Mesendoderm (in vitro differentiated cells): Measurements from ENCODE around the gene HOXA10.

Experiments used
- DNase-seq: peaks from one replicate; pipeline ENCODE4 v3.0.0; 2013
- H2AK5ac ChIP-seq: 2 replicates; pipeline ENCODE4 v1.6.1; 2013; ENCODE audit warnings: low read length, inconsistent platforms
- H2BK120ac ChIP-seq: 2 replicates; pipeline ENCODE4 v1.6.1; 2013; ENCODE audit warnings: low read depth, mild to moderate bottlenecking, low read length, moderate library complexity, mixed read lengths
- H2BK15ac ChIP-seq: replicated peaks from 2 replicates; pipeline ENCODE4 v1.6.1; 2013; ENCODE audit warnings: low read depth, mild to moderate bottlenecking, moderate library complexity
- H2BK5ac ChIP-seq: 2 replicates; pipeline ENCODE4 v1.6.1; 2013; ENCODE audit warnings: low read length, inconsistent platforms
- H3K18ac ChIP-seq: 2 replicates; pipeline ENCODE4 v1.6.1; 2013; ENCODE audit warnings: mild to moderate bottlenecking, low read length, mixed read lengths
- H3K23ac ChIP-seq: one replicate; pipeline ENCODE4 v1.6.1; 2013; ENCODE audit warnings: low read length
- H3K27ac ChIP-seq: 2 replicates; pipeline ENCODE4 v1.5.1; 2013; ENCODE audit warnings: low read depth, mild to moderate bottlenecking, inconsistent platforms, low read length, moderate library complexity
- H3K27me3 ChIP-seq: 2 replicates; pipeline ENCODE4 v1.6.1; 2013; ENCODE audit warnings: low read length, control low read depth, mild to moderate bottlenecking, inconsistent platforms; ENCODE audit not compliant: insufficient read depth, poor library complexity
- H3K36me3 ChIP-seq: 2 replicates; pipeline ENCODE4 v1.6.1; 2013; ENCODE audit warnings: low read length, inconsistent platforms; ENCODE audit not compliant: control insufficient read depth, insufficient read depth
- H3K4ac ChIP-seq: one replicate; pipeline ENCODE4 v1.6.1; 2013; ENCODE audit warnings: low read depth, mild to moderate bottlenecking, low read length, moderate library complexity
- H3K4me1 ChIP-seq: 2 replicates; pipeline ENCODE4 v1.6.1; 2013; ENCODE audit warnings: low read depth, low read length, inconsistent platforms; ENCODE audit not compliant: control insufficient read depth
- H3K4me2 ChIP-seq: 2 replicates; pipeline ENCODE4 v1.6.1; 2013; ENCODE audit warnings: low read length
- H3K4me3 ChIP-seq: 2 replicates; pipeline ENCODE4 v1.5.1; 2013; ENCODE audit warnings: mild to moderate bottlenecking, low read length
- H3K56ac ChIP-seq: one replicate; pipeline ENCODE4 v1.6.1; 2013; ENCODE audit warnings: low read length
- H3K79me1 ChIP-seq: 2 replicates; pipeline ENCODE4 v1.6.1; 2013; ENCODE audit warnings: low read length, inconsistent platforms
- H3K79me2 ChIP-seq: 2 replicates; pipeline ENCODE4 v1.6.1; 2013; ENCODE audit warnings: mild to moderate bottlenecking, low read length; ENCODE audit not compliant: control insufficient read depth, insufficient read depth
- H3K9ac ChIP-seq: 2 replicates; pipeline ENCODE4 v1.6.1; 2013; ENCODE audit warnings: low read length, inconsistent platforms
- H4K5ac ChIP-seq: one replicate; pipeline ENCODE4 v1.6.1; 2013; ENCODE audit warnings: low read length
- H4K8ac ChIP-seq: one replicate; pipeline ENCODE4 v1.6.1; 2013; ENCODE audit warnings: low read depth, mild to moderate bottlenecking, control low read depth, low read length, moderate library complexity
- WGBS: extraction: QIAGEN DNeasy Blood & Tissue Kit; methylation state at CpG from one replicate; pipeline ENCODE4 v1.1.7; 2013; ENCODE audit warnings: low lambda C conversion rate, missing lambda C conversion rate; ENCODE audit not compliant: insufficient coverage; ENCODE audit errors: extremely low coverage; 5-methylcytosine and 5-hydroxymethylcytosine counted together

HOXA10 gene

DNA sequence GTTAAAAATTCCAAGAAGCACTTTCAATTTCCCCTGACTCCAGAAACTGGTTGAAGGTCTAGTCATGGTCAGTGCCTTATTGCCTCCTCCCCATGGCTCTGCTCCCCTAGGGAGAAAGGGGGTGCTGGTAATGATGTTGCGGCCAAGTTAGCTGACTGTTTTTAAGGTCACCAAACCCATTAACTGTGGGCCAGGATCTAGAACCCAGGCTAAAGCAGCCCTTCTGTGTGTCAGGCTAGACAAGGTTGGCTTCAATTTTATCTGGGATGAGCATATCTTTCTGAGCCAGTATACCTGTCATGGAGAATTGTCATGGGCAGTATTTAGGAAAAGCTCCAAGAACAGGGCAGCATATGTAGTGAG, 36.9 kb upstream of the HOXA10 start:
- Histone ChIP-seq H3K4ac (no peak overlapping the region), H3K27me3 (peaks cover 61% of the 10 kb centered on the region), H3K9ac (no peak overlapping the region), H3K4me1 (peaks cover 2% of the 10 kb centered on the region), H3K36me3 (no peaks in the 10 kb centered on the region), H3K23ac (no peak overlapping the region), H3K4me3 (no peak overlapping the region), H3K18ac (no peak overlapping the region), H3K79me1 (no peaks in the 10 kb centered on the region), H2BK120ac (no peak overlapping the region), H2BK5ac (no peak overlapping the region), H4K5ac (no peak overlapping the region), H3K79me2 (no peaks in the 10 kb centered on the region), H3K56ac (no peak overlapping the region), H2AK5ac (no peak overlapping the region), H2BK15ac (peak overlapping the region; percentile 20), H3K27ac (no peak overlapping the region), H3K4me2 (no peak overlapping the region), H4K8ac (no peak overlapping the region)
- no CpG with 5 or more reads among the region's 1 CpG for WGBS
- no peak for DNase-seq

DNA sequence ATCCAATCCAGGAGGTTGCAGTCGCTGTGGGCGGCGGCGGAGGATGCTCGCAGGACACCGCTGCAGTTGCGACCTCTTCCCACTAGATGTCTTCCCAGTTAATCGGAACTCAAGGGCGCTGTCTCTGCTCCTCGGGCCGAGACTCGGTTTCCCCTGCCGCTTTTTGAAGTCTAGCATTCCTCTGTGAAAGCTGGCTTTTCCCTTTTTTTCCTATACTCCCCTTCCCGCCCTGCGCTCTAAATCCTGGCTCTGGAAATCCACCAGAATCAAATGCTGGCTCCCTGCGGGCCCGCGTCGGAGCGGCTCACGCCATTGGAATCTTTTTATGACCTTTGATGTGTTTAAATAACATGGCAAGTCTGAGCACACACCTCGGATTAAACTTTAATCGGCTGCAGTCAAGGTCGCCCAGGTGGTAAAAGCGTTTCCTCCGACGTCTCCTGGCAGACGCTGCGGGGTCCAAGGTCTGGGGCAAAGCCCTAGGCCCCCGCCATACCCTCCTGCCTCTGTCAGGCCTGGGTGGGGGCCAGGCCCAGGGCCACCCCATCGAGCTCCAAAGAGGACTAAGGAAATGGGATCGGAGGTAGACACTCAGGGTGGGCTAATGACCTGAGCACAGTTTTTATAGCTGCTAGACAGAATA, 36.4 kb upstream of the HOXA10 start:
- peaks cover 65% of the 10 kb centered on the region for H3K27me3 ChIP-seq

DNA sequence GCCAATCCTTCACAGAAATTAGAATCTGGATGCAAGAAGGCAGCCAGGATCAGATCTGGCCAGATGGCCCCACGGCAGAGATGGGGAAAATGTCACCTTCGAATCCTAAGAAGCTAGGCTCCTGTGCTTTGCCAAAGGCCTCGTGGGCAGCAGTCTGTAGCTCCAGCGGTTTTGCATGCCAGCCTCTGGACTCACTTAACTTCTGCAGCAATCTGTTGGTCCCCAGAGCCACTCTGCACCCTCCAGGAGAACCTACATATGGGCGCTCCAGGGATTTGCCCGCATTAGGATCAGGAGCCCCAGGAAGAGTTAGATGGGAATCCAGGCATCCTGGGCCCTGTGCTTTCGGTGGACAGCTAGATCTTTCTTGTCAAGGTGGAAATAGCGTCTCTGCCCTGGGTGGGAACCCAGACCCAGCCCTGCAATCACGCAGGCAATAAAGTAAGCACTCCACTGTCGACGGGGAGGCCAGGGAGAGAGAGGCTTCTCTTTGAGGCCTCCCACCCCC, 35.9 kb upstream of the HOXA10 start:
- no peak for DNase-seq
- H2BK5ac ChIP-seq, result no peak overlapping the region
- H3K27ac ChIP-seq, result no peak overlapping the region
- H3K18ac ChIP-seq, result no peak overlapping the region
- no peak overlapping the region for H4K5ac ChIP-seq
- no peak overlapping the region for H2BK15ac ChIP-seq
- H3K9ac ChIP-seq, result no peak overlapping the region
- no peak overlapping the region for H2BK120ac ChIP-seq
- WGBS, result no CpG with 5 or more reads among the region's 11 CpGs
- no peaks in the 10 kb centered on the region for H3K79me2 ChIP-seq
- H2AK5ac ChIP-seq, result no peak overlapping the region
- peaks cover 68% of the 10 kb centered on the region for H3K27me3 ChIP-seq
- no peak overlapping the region for H4K8ac ChIP-seq
- H3K56ac ChIP-seq, result no peak overlapping the region
- H3K36me3 ChIP-seq, result no peaks in the 10 kb centered on the region
- no peak overlapping the region for H3K4me3 ChIP-seq
- H3K23ac ChIP-seq, result no peak overlapping the region
- no peak overlapping the region for H3K4ac ChIP-seq
- no peak overlapping the region for H3K4me2 ChIP-seq
- peaks cover 2% of the 10 kb centered on the region for H3K4me1 ChIP-seq
- H3K79me1 ChIP-seq, result no peaks in the 10 kb centered on the region

More for the DNA sequence above, 36.4 kb upstream of the HOXA10 start:
- H2BK15ac ChIP-seq, result peak overlapping the region; percentile 20
- H3K4me2 ChIP-seq, result no peak overlapping the region
- no peak overlapping the region for H3K9ac ChIP-seq
- peaks cover 2% of the 10 kb centered on the region for H3K4me1 ChIP-seq
- no peaks in the 10 kb centered on the region for H3K36me3 ChIP-seq
- no peak overlapping the region for H4K8ac ChIP-seq
- no peak overlapping the region for H2BK120ac ChIP-seq
- H3K56ac ChIP-seq, result no peak overlapping the region
- no CpG with 5 or more reads among the region's 32 CpGs for WGBS
- peak; percentile 78 for DNase-seq
- no peak overlapping the region for H3K27ac ChIP-seq
- no peak overlapping the region for H3K18ac ChIP-seq
- no peak overlapping the region for H3K23ac ChIP-seq
- H2BK5ac ChIP-seq, result no peak overlapping the region
- H3K4ac ChIP-seq, result no peak overlapping the region
- no peak overlapping the region for H3K4me3 ChIP-seq
- H3K79me1 ChIP-seq, result no peaks in the 10 kb centered on the region
- no peak overlapping the region for H2AK5ac ChIP-seq
- H4K5ac ChIP-seq, result no peak overlapping the region
- H3K79me2 ChIP-seq, result no peaks in the 10 kb centered on the region

DNA sequence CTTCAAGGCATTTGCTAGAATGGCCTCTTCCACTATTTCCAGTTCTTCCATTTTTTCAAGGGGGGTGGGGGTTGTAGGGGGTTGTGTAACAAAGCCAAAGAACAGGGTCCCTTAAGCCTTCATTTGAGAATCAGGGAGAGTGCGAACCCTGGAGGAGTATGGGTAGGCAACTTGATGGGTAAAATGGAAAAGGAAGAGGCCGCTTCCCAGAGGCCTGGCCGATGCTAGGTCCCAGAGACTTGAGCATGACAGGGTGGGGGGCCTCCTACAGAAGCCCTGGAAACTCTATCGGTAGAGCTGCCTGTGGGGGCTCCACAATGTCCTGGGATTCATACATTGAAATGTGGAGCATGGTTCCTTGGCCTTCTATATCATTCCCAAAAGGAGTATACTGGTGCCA, 34.9 kb upstream of the HOXA10 start:
- no peak overlapping the region for H2BK15ac ChIP-seq
- DNase-seq, result no peak
- no peak overlapping the region for H4K8ac ChIP-seq
- no peak overlapping the region for H3K18ac ChIP-seq
- H3K79me1 ChIP-seq, result no peaks in the 10 kb centered on the region
- no peaks in the 10 kb centered on the region for H3K4me1 ChIP-seq
- H3K56ac ChIP-seq, result no peak overlapping the region
- peaks cover 78% of the 10 kb centered on the region for H3K27me3 ChIP-seq
- no peaks in the 10 kb centered on the region for H3K79me2 ChIP-seq
- no CpG with 5 or more reads among the region's 4 CpGs for WGBS
- no peak overlapping the region for H2AK5ac ChIP-seq
- H3K23ac ChIP-seq, result no peak overlapping the region
- no peak overlapping the region for H4K5ac ChIP-seq
- no peak overlapping the region for H2BK120ac ChIP-seq
- no peak overlapping the region for H3K4me2 ChIP-seq
- no peak overlapping the region for H3K4ac ChIP-seq
- no peak overlapping the region for H3K9ac ChIP-seq
- H3K36me3 ChIP-seq, result no peaks in the 10 kb centered on the region
- no peak overlapping the region for H3K4me3 ChIP-seq
- H2BK5ac ChIP-seq, result no peak overlapping the region
- no peak overlapping the region for H3K27ac ChIP-seq

DNA sequence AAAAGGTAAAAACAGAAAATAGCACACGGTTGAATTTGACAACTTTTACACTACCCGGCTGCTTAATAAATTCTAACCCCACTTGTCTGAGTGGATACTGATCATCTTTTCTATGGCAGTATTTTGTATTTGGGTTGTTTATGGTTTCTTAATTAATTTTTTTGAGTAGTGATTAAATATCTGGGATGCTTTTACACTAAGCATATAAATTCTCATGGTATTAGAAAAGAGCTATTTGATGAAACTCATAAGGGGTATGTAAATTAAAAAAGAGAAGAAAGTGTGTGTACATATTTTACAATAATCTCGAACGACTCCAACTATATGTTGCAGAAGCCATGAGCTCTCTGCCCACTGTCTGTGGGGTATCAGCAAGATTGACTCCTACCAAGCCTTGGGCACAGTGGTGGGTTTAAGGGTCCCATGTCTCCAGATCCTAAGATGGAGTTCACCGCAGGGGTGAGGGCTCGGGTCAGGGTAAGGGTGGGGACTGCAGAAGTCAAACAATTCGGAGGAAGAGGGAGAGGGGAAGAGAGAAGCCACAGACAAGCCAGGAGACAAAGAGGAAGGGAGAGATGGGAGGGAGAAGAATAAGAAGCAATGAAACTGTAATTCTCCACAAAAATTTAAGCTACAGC, 33.3 kb upstream of the HOXA10 start:
- no peak overlapping the region for H3K4me3 ChIP-seq
- no peak overlapping the region for H4K5ac ChIP-seq
- no peak overlapping the region for H3K27ac ChIP-seq
- no peaks in the 10 kb centered on the region for H3K79me1 ChIP-seq
- no CpG with 5 or more reads among the region's 7 CpGs for WGBS
- no peak overlapping the region for H2BK5ac ChIP-seq
- no peaks in the 10 kb centered on the region for H3K36me3 ChIP-seq
- H3K27me3 ChIP-seq, result peaks cover 83% of the 10 kb centered on the region
- no peak overlapping the region for H2BK15ac ChIP-seq
- H3K23ac ChIP-seq, result no peak overlapping the region
- DNase-seq, result no peak
- H2BK120ac ChIP-seq, result no peak overlapping the region
- H3K4ac ChIP-seq, result no peak overlapping the region
- H3K56ac ChIP-seq, result no peak overlapping the region
- no peak overlapping the region for H4K8ac ChIP-seq
- no peak overlapping the region for H3K4me2 ChIP-seq
- no peak overlapping the region for H3K9ac ChIP-seq
- H3K18ac ChIP-seq, result no peak overlapping the region
- H3K79me2 ChIP-seq, result no peaks in the 10 kb centered on the region
- H3K4me1 ChIP-seq, result no peaks in the 10 kb centered on the region
- H2AK5ac ChIP-seq, result no peak overlapping the region
